Heart left ventricle (tissue), 16 donors: ENCODE data around the gene NPR3. TPM values are rescaled to one million over a fixed set of nuclear protein-coding genes. Genes with fewer than 3 reads are reported as not detected.

Source experiments
- ATAC-seq, 4 donors: fragments of 200-7000 bp; cut with Tn5 transposase; one replicate each; pipeline ENCODE4 v1.9.1; 2020 to 2022; ENCODE audit warnings: moderate library complexity in 4 of 4, mild to moderate bottlenecking in 3 of 4, moderate number of reproducible peaks in 1 of 4
- DNase-seq, 5 donors: peaks; one replicate each; pipeline ENCODE4 v3.0.0-alpha.2; 2020
- H3K27ac ChIP-seq, 12 donors: fragments of 200-600 bp; sonication (generic) in 4 of 12; one replicate each; pipeline versions ENCODE4 v1.5.0 to v1.8.0; 2016 to 2022; ENCODE audit warnings: mild to moderate bottlenecking in 2 of 12
- H3K27me3 ChIP-seq, 9 donors: fragments of 200-600 bp; sonication (generic) in 2 of 9; one replicate each; pipeline versions ENCODE4 v1.5.1 to v1.8.0; 2016 to 2022; ENCODE audit warnings: mild to moderate bottlenecking in 3 of 9
- H3K36me3 ChIP-seq, 9 donors: fragments of 200-600 bp; sonication (generic) in 2 of 9; one replicate each; pipeline versions ENCODE4 v1.5.0 to v1.8.0; 2018 to 2022; ENCODE audit warnings: mild to moderate bottlenecking in 2 of 9
- H3K4me1 ChIP-seq, 12 donors: fragments of 200-600 bp; sonication (generic) in 4 of 12; one replicate each; pipeline versions ENCODE4 v1.5.0 to v1.8.0; 2016 to 2022; ENCODE audit warnings: mild to moderate bottlenecking in 3 of 12
- H3K4me3 ChIP-seq, 12 donors: fragments of 200-600 bp; sonication (generic) in 4 of 12; one replicate each; pipeline versions ENCODE4 v1.5.0 to v1.8.0; 2017 to 2022; ENCODE audit warnings: mild to moderate bottlenecking in 9 of 12, moderate library complexity in 4 of 12
- H3K9me3 ChIP-seq, 12 donors: fragments of 200-600 bp; sonication (generic) in 4 of 12; one replicate each; pipeline versions ENCODE4 v1.5.0 to v1.8.0; 2016 to 2022; ENCODE audit warnings: mild to moderate bottlenecking in 1 of 12
- CTCF ChIP-seq, 12 donors: fragments of 200-600 bp; sonication (generic) in 4 of 12; IDR thresholded peaks; one replicate each; pipeline versions ENCODE4 v1.5.0 to v1.8.0; 2018 to 2022; ENCODE audit warnings: antibody characterized with exemption in 12 of 12, mild to moderate bottlenecking in 5 of 12
- POLR2A ChIP-seq, 2 donors: fragments of 450-650 bp; IDR thresholded peaks; one replicate each; pipeline ENCODE4 v1.6.1; 2017; ENCODE audit warnings: antibody characterized with exemption in 2 of 2, mild to moderate bottlenecking in 2 of 2, moderate library complexity in 2 of 2
- WGBS, 4 donors: extraction: QIAGEN DNeasy Blood & Tissue Kit in 2 of 4; methylation state at CpG; one replicate each; pipeline versions ENCODE4 v1.1.5 to v1.1.7; 2013 to 2018; 5-methylcytosine and 5-hydroxymethylcytosine counted together
- intact Hi-C, 10 donors: fragments of 100-400 bp; cut with DNase I; formaldehyde crosslinking; loops; one replicate each; pipeline versions ENCODE4 v1.11.1 to v1.14.2; 2022
- polyA plus RNA-seq, 2 donors: library from polyadenylated mRNA; stranded (reverse); fragments of 200-250 nt; gene quantifications; one replicate each; pipeline ENCODE4 v1.2.3, GENCODE V29; 2013
- total RNA-seq, 9 donors: library from RNA; depleted of rRNA in 2 of 9; stranded (reverse); fragments of >200 nt in 2 of 9; fragmentation: NEBNext Ultra II Directional in 3 of 9; extraction: Animal tissue kit (Norgen Biotek cat#: 25700) in 3 of 9; gene quantifications; one replicate each; pipeline versions ENCODE4 v1.1.0 to v1.2.4, GENCODE V29; 2016 to 2023
- donor health status: ischemic (EF 13 %, LVEDD 7.1; RV severe dilation, severe dysfunction).
- donor health status: healthy with polysubstance abuse.
- donor health status: DM: no; HTN: yes; CAD: no.
- donor health status: DM: no; HTN: no; CAD: no.
- donor health status: ischemic (EF 25% LVEDD 6.9; RV normal size, moderate dysfunction).
- donor health status: ischemic (EF 25% LVEDD 5.7; RV mildly dilated, moderate dysfunction).
- donor health status: healthy.
- donor health status: DM: yes; HTN: yes; CAD: no.
- donor health status: ischemic (EF 35%, LVEDD 5.7; RV mildly dilated, moderate dysfunction).
- donor health status: nonischemic (EF 11% LVEDD 7.7; RV severe dilation, severe dysfunction).
- donor health status: DM: yes; HTN: yes; CAD: no.
- donor health status: PGD.
- donor health status: ischemic (EF 29% LVEDD 5.4; RV normal size, mild dysfunction).
- donor health status: nonischemic (EF 23%, LVEDD 6.1; RV moderate dilation, normal function).

Gene NPR3
- total and polyA plus RNA-seq, 11 donors = 8.8 to 127 (median 32.7) TPM

DNA sequence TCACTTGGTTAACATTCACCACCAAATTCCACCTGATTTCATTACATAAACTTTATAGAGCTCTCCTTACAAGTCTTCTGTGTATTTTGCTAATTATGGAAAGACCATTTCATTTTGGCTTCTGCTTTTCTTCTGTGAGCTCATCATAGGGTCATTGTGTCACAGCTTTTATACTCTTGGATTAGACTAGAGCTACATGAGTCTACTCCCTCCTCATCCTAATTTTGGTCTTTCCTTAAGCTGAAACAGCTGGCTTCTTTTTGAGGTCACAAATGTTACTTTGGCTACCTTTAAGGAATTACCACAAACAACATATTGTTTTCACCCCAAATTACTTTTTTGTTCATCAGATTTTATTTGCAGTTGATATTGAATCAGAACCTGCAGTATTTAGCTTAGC lies 103.0 kb downstream of the NPR3 start:
- intact Hi-C loops = no loop called here
- Histone ChIP-seq H3K9me3 (no peaks in the 10 kb centered on the region), H3K27ac (no peak overlapping the region), H3K36me3 (no peaks in the 10 kb centered on the region), H3K4me1 (peaks cover 0 to 13% (median 0%) of the 10 kb centered on the region in 12 donors), H3K4me3 (no peak overlapping the region), H3K27me3 (no peaks in the 10 kb centered on the region)
- DNase-seq (no peak), ATAC-seq (no peak)
- TF ChIP-seq POLR2A (IDR thresholded peaks at IDR 0.05) (no peak), CTCF (IDR thresholded peaks at IDR 0.05) (no peak)

DNA sequence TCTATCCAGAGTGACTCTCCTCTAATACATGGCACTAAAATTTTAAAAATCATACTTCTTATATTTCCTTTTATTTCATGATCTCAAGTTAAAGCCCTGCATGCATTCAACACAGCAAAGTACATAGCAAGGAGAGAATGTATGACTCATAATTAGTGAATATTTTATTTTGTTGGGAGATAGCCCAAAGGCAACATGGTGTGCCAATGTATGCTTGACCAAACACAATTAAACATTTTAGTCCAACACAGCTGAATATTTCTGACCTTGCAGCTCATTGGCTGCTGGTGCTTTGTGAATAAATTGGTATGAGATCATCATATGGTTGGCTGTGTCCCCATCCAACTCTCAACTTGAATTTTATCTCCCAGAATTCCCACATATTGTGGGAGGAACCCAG lies 103.5 kb downstream of the NPR3 start:
- ATAC-seq (no peak), DNase-seq (no peak)
- Histone ChIP-seq H3K36me3 (no peaks in the 10 kb centered on the region), H3K4me3 (no peak overlapping the region), H3K27me3 (no peaks in the 10 kb centered on the region), H3K4me1 (peaks cover 0 to 13% (median 0%) of the 10 kb centered on the region in 12 donors), H3K27ac (no peak overlapping the region), H3K9me3 (no peaks in the 10 kb centered on the region)
- TF ChIP-seq POLR2A (IDR thresholded peaks at IDR 0.05) = no peak
- no peak for TF ChIP-seq CTCF (IDR thresholded peaks at IDR 0.05)
- intact Hi-C loops = no loop called here

DNA sequence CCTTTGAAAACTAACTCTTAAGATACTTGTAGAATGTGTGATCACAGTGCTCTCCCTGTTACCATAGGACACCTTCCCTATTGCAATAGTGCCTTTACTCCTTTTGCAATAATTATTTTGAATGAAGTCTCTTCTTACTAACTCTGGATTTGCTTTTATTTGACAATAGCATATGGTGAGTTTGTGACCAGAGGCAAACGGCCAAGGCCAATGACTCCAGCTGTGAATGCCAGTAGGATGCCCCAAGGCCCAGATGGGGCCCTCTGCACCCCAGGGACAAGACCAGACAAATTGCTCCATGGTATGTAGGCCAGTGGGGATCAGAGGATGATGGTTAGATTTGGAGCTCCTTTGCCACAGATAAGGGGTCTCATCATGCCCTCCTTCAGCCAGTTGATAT lies 116.9 kb downstream of the NPR3 start:
- TF ChIP-seq POLR2A (IDR thresholded peaks at IDR 0.05) (no peak), CTCF (IDR thresholded peaks at IDR 0.05) (no peak)
- intact Hi-C loops = no loop called here

GRCh38 chr5:32828492-32828891 lies 117.4 kb downstream of the NPR3 start:
- WGBS, 4 donors = 67 to 76% (median 73%) methylated on average over 2 of the region's 2 CpGs
- Histone ChIP-seq H3K27me3 (no peaks in the 10 kb centered on the region), H3K27ac (no peak overlapping the region), H3K4me3 (no peak overlapping the region), H3K4me1 (peaks cover 0 to 3% (median 0%) of the 10 kb centered on the region in 12 donors), H3K9me3 (no peaks in the 10 kb centered on the region), H3K36me3 (no peaks in the 10 kb centered on the region)
- ATAC-seq (no peak), DNase-seq (no peak)
- TF ChIP-seq CTCF (IDR thresholded peaks at IDR 0.05) (no peak), POLR2A (IDR thresholded peaks at IDR 0.05) (no peak)
- intact Hi-C loops = no loop called here

More for the DNA sequence above, 116.9 kb downstream of the NPR3 start:
- H3K27me3 ChIP-seq = no peaks in the 10 kb centered on the region
- no peak overlapping the region for H3K4me3 ChIP-seq
- DNase-seq (no peak), ATAC-seq (no peak)
- whole genome bisulfite sequencing, 4 donors = 47 to 83% (median 70%) methylated on average over 1 of the region's 1 CpG
- no peaks in the 10 kb centered on the region for H3K9me3 ChIP-seq
- H3K36me3 ChIP-seq = no peaks in the 10 kb centered on the region
- H3K27ac ChIP-seq = no peak overlapping the region
- peaks cover 0 to 1% (median 0%) of the 10 kb centered on the region in 12 donors for H3K4me1 ChIP-seq
